Right lobe of liver (tissue), 4 donors: ENCODE results near the gene ZFYVE1.

ENCODE experiments used
- CTCF ChIP-seq, 4 donors: fragments of 200-600 bp in 3 of 4; fragments of 450-650 bp in 1 of 4; IDR thresholded peaks; one replicate each; pipeline versions ENCODE4 v1.5.1 to v1.8.0; 2016 to 2022; ENCODE audit warnings: antibody characterized with exemption in 4 of 4, mild to moderate bottlenecking in 2 of 4
- POLR2A ChIP-seq: fragments of 450-650 bp; IDR thresholded peaks from one replicate; pipeline ENCODE4 v1.6.1; 2017; ENCODE audit warnings: antibody characterized with exemption, mild to moderate bottlenecking
- donor health status: DM: no; HTN: no; CAD: no.
- donor health status: DM: no; HTN: no; CAD: no.
- donor health status: DM: no; HTN: yes; CAD: no.

DNA sequence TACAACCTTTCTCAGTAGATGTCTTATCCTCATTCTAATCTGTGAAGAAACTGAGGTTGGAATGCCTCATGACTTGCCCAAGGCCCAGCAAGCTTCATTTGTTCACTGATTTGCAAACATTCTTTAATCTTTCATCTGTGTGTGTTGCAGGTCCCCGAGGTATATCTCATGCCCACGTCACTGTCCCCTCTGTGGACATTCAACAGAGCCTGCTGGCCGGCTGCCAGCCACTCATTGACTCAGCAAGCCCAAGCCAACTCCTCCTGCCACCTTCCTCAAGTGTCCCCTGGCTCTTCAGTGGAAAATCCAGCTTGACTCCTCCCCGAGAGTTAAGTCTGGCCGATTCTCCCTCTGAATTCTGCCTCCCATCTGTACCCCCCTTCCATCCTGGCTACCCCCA, 102.6 kb downstream of the ZFYVE1 start:
- TF ChIP-seq CTCF (IDR thresholded peaks at IDR 0.05) = no peak
- no peak for TF ChIP-seq POLR2A
